Dendritic cell treated with granulocyte-macrophage colony-stimulating factor and Interleukin-4, amounts not matched to agents 40 ng/mL and 50 ng/mL, for 4 days (primary cell): ENCODE results near the gene GPR108.

Experiments
- H3K27ac Mint-ChIP-seq: one replicate; pipeline ENCODE4 v1.8.0; 2022; ENCODE audit warnings: mild to moderate bottlenecking, mixed read lengths
- H3K27me3 Mint-ChIP-seq: one replicate; pipeline ENCODE4 v1.8.0; 2022; ENCODE audit warnings: mild to moderate bottlenecking, mixed read lengths
- H3K36me3 Mint-ChIP-seq: one replicate; pipeline ENCODE4 v1.8.0; 2022; ENCODE audit warnings: low read depth, mixed read lengths
- H3K4me1 Mint-ChIP-seq: one replicate; pipeline ENCODE4 v1.8.0; 2022; ENCODE audit warnings: low read depth, mixed read lengths
- H3K4me3 Mint-ChIP-seq: one replicate; pipeline ENCODE4 v1.8.0; 2022; ENCODE audit warnings: mild to moderate bottlenecking, moderate library complexity, mixed read lengths
- H3K9me3 Mint-ChIP-seq: one replicate; pipeline ENCODE4 v1.8.0; 2022; ENCODE audit warnings: mixed read lengths
- intact Hi-C: fragments of 100-400 bp; cut with micrococcal nuclease; formaldehyde crosslinking; loops from one replicate; pipeline ENCODE4 v1.15.0; 2022

Gene GPR108

DNA sequence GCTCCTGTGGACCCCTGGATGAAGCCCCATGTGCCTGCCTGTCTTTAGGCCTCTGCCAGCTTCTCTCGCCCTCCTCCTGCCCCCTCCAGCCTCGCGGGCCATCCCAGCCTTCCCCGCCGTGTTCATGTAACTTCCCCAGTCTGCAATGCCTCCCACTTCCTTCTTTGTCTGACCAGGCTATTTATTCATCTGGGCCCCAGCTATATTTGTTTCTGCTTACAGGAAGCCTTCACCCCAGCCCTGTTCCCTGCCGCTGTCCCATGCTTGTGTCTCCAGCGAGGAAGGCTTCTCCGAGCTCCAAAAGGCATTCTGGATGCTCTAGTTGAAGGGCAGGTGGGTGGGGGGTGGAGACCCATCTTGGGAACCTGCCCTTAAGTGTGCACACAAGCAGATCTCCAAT is 9.0 kb downstream of the GPR108 start:
- H3K36me3 Mint-ChIP-seq = peaks cover 41% of the 10 kb centered on the region
- H3K4me3 Mint-ChIP-seq = peak overlapping the region; percentile 46
- peaks cover 56% of the 10 kb centered on the region for H3K4me1 Mint-ChIP-seq
- intact Hi-C loops = loop anchor here (10.0 kb wide), 1 partner anchor 54 kb away; the partner anchor contains the start of gene TNFSF14
- H3K27me3 Mint-ChIP-seq = peaks cover 7% of the 10 kb centered on the region
- peak overlapping the region; percentile 80 for H3K27ac Mint-ChIP-seq
- H3K9me3 Mint-ChIP-seq = no peaks in the 10 kb centered on the region

DNA sequence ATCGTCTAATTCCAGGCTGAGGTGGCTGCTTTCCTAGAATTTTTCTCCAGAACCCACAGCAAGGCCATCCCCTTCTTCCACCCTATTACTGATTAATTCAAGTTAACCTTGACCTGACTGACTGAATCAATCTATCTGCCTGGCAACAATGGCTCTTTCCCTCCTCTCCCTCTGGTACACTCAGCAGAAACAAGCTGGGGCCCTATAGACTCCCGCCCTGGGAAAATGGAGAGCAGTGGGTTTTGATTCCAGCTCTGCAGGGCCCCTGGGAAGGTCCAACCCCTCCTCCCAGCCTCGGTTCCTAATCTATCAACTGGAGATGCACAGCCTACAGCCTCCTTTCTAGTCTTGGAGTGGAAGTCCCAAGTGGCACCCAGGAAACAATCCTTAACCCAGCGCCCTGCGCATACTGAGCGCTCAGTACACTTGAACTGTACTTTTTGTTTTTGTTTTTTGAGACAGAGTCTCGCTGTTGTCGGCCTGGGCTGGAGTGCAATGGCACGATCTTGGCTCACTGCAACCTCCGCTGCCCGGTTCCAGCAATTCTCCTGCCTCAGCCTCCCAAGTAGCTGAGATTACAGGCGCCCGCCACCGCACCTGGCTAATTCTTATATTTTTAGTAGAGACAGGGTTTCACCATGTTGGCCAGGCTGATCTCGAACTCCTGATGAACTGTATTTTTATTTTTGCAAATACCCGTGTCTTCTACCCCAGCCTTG is 11.7 kb downstream of the GPR108 start:
- H3K4me3 Mint-ChIP-seq = no peak overlapping the region
- intact Hi-C loops = loop anchor here (10.0 kb wide), 1 partner anchor 51 kb away; the partner anchor contains the start of gene TNFSF14
- peaks cover 69% of the 10 kb centered on the region for H3K4me1 Mint-ChIP-seq
- peaks cover 15% of the 10 kb centered on the region for H3K36me3 Mint-ChIP-seq
- H3K27ac Mint-ChIP-seq = peak overlapping the region; percentile 32
- H3K9me3 Mint-ChIP-seq = no peaks in the 10 kb centered on the region
- peaks cover 9% of the 10 kb centered on the region for H3K27me3 Mint-ChIP-seq

DNA sequence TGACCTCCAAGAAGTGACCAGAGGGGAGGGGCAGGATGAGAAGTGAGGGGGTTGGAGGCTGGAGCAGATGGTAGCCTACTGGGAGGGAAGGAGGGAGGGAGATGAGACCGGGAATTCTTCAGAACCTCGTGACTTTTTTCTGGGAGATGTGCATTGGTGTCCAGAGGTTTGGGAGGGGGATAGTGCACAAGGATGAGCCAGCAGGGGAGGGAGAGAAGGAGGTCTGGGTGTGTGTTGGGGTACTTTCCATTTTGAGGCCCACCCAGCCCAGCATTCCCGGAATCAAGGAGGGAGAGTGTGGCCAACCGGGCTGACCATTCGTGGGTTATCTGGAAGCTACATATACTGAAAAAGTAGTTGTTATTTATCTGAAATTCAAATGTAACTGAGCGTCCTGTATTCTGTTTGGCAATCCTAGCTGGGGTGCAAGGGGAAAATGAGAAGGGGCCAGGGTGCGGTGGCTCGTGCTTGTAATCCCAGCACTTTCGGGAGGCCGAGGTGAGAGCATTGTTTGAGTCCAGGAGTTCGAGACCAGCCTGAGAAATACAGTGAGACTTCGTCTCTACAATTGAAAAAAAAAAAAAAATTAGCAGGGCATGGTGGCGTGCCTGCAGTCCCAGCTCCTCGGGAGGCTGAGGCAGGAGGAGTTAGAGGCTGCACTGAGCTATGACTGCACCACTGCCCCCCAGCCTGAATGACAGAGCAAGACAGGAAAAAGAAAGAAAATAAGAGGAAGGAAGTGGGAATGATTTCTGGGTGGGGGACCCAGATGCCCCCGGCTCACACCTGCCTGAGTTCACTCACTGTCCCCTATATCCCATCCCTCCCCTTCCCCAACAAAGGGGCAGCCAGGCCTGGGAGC is 12.5 kb downstream of the GPR108 start:
- Mint-ChIP-seq H3K27ac (peak overlapping the region; percentile 54), H3K4me3 (no peak overlapping the region), H3K9me3 (no peaks in the 10 kb centered on the region), H3K4me1 (peaks cover 72% of the 10 kb centered on the region), H3K27me3 (peaks cover 9% of the 10 kb centered on the region), H3K36me3 (peaks cover 7% of the 10 kb centered on the region)
- intact Hi-C loops = loop anchor here (10.0 kb wide), 1 partner anchor 50 kb away; the partner anchor contains the start of gene TNFSF14

DNA sequence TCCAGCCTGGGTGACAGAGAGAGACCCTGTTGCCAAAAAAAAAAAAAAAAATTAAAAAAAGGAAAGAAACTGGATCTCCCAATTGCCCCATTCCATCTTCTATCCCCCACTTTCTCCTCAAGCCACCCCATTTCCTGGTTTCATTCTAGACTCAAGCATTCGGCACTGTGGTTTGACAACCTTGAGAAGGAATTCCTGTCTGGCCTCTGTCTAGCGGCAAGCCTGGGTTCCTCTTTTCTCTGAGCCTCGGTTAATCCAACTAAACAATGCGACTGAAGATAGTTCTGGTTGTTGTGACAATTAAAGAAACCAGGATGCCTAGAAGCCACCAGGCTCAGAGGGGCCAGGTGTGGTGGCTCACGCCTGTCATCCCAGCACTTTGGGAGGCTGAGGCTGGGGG is 13.6 kb downstream of the GPR108 start:
- Mint-ChIP-seq H3K9me3 (no peaks in the 10 kb centered on the region), H3K27me3 (peaks cover 9% of the 10 kb centered on the region), H3K36me3 (no peaks in the 10 kb centered on the region), H3K4me3 (no peak overlapping the region), H3K27ac (peak overlapping the region; percentile 54), H3K4me1 (peaks cover 72% of the 10 kb centered on the region)
- intact Hi-C loops = loop anchor here (10.0 kb wide), 1 partner anchor 49 kb away; the partner anchor contains the start of gene TNFSF14

DNA sequence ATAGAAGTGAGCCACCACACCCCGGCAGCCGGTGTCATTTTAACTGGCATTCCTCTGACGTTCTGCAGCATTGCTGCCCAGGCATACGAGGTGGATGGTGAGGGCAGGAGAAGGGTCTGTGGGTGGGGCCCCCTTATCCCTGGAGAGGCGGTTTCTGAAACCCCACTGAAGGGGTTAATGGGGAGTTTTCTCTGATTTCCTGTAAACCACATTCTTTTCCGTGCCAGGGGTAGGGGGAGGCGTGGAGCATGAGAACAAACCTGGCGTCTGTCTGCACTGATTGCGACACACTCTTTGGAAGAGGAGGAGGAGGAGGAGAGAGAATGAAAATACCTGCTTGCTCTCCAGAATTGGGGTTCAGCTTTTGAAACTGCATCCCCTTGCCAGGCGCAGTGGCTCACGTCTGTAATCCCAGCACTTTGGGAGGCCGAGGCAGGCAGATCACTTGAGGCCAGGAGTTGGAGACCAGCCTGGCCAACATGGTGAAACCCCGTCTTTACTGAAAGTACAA is 14.2 kb downstream of the GPR108 start:
- H3K4me1 Mint-ChIP-seq = peaks cover 66% of the 10 kb centered on the region
- H3K27ac Mint-ChIP-seq = peak overlapping the region; percentile 26
- peaks cover 9% of the 10 kb centered on the region for H3K27me3 Mint-ChIP-seq
- H3K4me3 Mint-ChIP-seq = no peak overlapping the region
- intact Hi-C loops = loop anchor here (10.0 kb wide), 1 partner anchor 48 kb away; the partner anchor contains the start of gene TNFSF14
- no peaks in the 10 kb centered on the region for H3K9me3 Mint-ChIP-seq
- H3K36me3 Mint-ChIP-seq = no peaks in the 10 kb centered on the region

DNA sequence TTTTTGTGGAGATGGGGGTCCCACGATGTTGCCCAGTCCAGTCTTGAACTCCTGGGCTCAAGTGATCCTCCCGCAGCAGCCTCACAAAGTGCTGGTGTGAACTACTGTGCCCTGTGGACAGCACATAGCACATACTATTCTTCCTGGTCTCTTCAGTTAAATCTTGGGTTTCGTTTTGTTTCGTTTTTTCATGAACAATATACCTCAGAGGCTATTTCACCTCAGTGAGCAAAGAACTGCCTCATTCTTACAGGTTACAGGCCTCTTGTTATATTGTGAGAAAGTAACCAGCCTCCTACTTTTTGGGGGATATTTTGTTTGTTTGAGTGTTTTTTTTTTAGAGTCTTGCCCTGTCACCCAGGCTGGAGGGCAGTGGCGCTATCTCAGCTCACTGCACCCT is 15.6 kb downstream of the GPR108 start:
- peaks cover 65% of the 10 kb centered on the region for H3K4me1 Mint-ChIP-seq
- intact Hi-C loops = loop anchor here (10.0 kb wide), 1 partner anchor 47 kb away; the partner anchor contains the start of gene TNFSF14
- peaks cover 17% of the 10 kb centered on the region for H3K27me3 Mint-ChIP-seq
- H3K27ac Mint-ChIP-seq = no peak overlapping the region
- H3K4me3 Mint-ChIP-seq = no peak overlapping the region
- H3K36me3 Mint-ChIP-seq = no peaks in the 10 kb centered on the region
- H3K9me3 Mint-ChIP-seq = no peaks in the 10 kb centered on the region

DNA sequence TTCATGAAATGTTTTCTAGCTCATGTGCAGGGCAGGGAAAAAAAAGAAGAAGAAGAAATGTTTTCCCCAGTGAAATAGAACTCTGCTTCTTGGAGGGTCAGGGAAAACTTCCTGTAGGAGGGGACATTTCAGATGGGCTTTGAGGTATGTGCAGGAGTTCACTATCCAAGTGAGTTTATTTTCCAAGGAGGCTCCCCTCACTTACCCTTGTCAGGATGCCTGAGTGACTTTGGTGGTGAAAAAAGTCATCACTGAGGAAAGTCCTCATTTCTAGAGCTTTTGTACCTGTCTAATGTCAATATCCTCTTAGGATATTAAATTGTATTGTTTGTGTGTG is 16.3 kb downstream of the GPR108 start:
- no peaks in the 10 kb centered on the region for H3K9me3 Mint-ChIP-seq

DNA sequence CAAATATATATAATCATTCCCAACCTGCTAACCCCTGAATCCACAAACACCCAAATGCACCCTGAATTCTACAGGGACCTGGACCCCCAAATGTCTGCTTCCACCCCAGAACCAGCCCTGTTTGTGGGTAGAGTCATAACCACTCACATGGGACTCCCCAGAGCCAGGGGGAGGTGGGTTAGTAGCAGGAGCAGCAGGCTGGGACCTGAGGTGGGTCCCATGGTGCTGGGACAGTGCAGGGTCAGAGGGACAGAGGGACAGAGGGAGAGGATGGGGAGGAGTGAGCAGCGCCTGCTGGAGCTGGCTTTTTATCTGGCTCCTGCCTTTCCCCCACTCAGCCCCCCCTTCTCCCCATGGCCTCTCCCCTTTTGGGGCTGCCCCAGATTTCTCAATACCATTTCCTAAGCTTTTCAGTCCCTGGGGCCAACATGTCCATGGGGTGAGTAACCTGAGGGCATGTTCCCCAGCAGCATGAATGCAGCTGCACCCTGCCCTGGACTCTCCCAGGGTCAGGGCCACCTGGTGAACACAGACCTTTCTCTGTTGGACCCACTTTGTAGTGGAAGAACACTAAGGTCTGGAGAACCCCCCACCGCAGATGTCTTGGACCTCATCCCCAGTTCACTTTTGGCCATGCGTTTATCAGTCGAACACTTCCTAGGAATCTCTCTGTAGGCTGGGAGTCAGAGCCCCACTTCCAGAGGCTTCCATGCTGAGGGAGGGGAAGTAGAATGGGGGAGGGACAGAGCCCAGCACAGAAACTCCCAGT is 16.8 kb downstream of the GPR108 start, which contains the start of gene C3:
TSS of gene C3 (minus strand) at position 282 of the 769 bp plus-strand sequence. CDS start at position 221, 61 bp downstream.
- intact Hi-C loops = loop anchor here (10.0 kb wide), 1 partner anchor 46 kb away; the partner anchor contains the start of gene TNFSF14
- H3K36me3 Mint-ChIP-seq = no peaks in the 10 kb centered on the region
- peak within 1 kb of the TSS; percentile 36 for H3K27ac Mint-ChIP-seq
- H3K4me1 Mint-ChIP-seq = peaks cover 63% of the 10 kb centered on the region
- H3K27me3 Mint-ChIP-seq = peaks cover 23% of the 10 kb centered on the region
- no peaks in the 10 kb centered on the region for H3K9me3 Mint-ChIP-seq
- no peak within 1 kb of the TSS for H3K4me3 Mint-ChIP-seq

More for the DNA sequence above, 16.3 kb downstream of the GPR108 start:
- Mint-ChIP-seq H3K27ac (peak overlapping the region; percentile 36), H3K4me1 (peaks cover 65% of the 10 kb centered on the region), H3K36me3 (no peaks in the 10 kb centered on the region), H3K4me3 (no peak overlapping the region), H3K27me3 (peaks cover 23% of the 10 kb centered on the region)
- intact Hi-C loops = loop anchor here (10.0 kb wide), 1 partner anchor 46 kb away; the partner anchor contains the start of gene TNFSF14

DNA sequence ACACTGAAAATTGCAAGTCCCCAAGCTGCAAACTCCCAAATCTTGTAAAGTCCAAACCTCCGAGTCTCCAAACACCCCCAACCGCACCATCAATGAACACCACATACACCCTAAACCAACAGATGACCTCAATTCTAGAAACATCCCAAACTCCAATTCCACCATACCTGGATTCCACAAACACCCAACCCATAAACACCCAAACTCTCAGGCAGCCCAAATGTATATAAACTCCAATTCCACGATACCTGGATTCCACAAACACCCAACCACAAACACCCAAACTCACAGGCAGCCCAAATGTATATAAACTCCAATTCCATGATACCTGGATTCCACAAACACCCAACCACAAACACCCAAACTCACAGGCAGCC is 17.4 kb downstream of the GPR108 start:
- H3K27me3 Mint-ChIP-seq = peaks cover 20% of the 10 kb centered on the region
- H3K9me3 Mint-ChIP-seq = no peaks in the 10 kb centered on the region
- intact Hi-C loops = loop anchor here (10.0 kb wide), 2 partner anchors 45 to 85 kb away; partner anchors contain the start of gene TNFSF14
- H3K4me1 Mint-ChIP-seq = peaks cover 57% of the 10 kb centered on the region
- peak overlapping the region; percentile 36 for H3K27ac Mint-ChIP-seq
- H3K4me3 Mint-ChIP-seq = no peak overlapping the region
- no peaks in the 10 kb centered on the region for H3K36me3 Mint-ChIP-seq

DNA sequence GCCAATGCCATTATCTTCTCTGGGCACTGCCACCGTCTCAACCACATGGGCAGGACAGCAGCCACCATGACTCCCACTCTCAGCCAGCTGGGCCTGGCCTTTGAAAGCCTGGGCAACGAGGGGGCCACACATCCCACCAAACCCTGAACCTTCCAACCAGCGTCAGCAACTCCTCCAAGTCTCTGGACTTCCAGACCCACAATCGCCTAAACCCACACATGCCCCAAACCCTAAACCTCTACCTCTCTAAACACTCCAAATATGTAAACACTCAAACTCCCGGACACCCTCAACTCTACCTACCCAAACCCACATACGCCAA is 17.9 kb downstream of the GPR108 start:
- peaks cover 53% of the 10 kb centered on the region for H3K4me1 Mint-ChIP-seq
- H3K27me3 Mint-ChIP-seq = peaks cover 22% of the 10 kb centered on the region
- intact Hi-C loops = loop anchor here (10.0 kb wide), 1 partner anchor 85 kb away; no protein-coding TSS in a partner anchor
- H3K36me3 Mint-ChIP-seq = no peaks in the 10 kb centered on the region
- no peaks in the 10 kb centered on the region for H3K9me3 Mint-ChIP-seq
- no peak overlapping the region for H3K4me3 Mint-ChIP-seq
- H3K27ac Mint-ChIP-seq = peak overlapping the region; percentile 3

DNA sequence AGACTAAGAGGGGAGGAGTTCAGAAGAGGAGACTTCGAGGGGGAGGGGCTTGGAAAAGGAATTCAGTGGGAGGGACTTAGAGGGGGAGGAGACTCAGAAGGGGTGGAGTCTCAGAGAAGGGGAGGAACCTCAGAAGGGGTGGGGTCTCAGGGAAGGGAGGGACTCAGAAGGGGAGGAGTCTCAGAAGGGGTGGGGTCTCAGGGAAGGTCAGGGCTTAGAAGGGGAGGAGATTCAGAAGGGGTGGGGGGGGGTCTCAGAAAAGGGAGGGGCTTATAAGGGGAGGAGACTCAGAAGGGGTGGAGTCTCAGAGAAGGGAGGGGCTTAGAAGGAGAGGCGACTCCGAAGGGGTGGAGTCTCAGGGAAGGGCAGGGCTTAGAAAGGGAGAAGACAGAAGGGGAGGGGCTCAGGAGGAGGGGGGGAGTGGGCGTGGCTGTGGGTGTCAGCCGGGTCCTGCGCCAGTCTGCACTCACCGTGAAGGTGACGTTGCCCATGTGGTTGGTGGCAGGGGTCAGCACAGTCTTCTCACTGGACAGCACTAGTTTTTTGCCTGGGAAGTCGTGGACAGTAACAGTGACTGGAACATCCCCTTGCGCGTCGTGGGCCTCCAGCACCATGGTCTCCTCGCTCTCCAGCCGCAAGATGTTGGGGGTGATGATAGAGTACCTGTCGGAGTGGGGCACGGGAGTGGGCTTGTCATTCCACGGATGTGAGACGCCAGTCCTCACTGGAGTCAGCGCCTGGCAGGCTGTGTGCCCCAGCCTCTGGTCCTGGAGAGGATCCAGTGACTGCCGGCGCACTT is 18.4 kb downstream of the GPR108 start:
- intact Hi-C loops = loop anchor here (10.0 kb wide), 1 partner anchor 84 kb away; no protein-coding TSS in a partner anchor
- H3K4me3 Mint-ChIP-seq = no peak overlapping the region
- H3K9me3 Mint-ChIP-seq = no peaks in the 10 kb centered on the region
- H3K36me3 Mint-ChIP-seq = no peaks in the 10 kb centered on the region
- peaks cover 47% of the 10 kb centered on the region for H3K4me1 Mint-ChIP-seq
- H3K27ac Mint-ChIP-seq = peak overlapping the region; percentile 3
- peaks cover 26% of the 10 kb centered on the region for H3K27me3 Mint-ChIP-seq

DNA sequence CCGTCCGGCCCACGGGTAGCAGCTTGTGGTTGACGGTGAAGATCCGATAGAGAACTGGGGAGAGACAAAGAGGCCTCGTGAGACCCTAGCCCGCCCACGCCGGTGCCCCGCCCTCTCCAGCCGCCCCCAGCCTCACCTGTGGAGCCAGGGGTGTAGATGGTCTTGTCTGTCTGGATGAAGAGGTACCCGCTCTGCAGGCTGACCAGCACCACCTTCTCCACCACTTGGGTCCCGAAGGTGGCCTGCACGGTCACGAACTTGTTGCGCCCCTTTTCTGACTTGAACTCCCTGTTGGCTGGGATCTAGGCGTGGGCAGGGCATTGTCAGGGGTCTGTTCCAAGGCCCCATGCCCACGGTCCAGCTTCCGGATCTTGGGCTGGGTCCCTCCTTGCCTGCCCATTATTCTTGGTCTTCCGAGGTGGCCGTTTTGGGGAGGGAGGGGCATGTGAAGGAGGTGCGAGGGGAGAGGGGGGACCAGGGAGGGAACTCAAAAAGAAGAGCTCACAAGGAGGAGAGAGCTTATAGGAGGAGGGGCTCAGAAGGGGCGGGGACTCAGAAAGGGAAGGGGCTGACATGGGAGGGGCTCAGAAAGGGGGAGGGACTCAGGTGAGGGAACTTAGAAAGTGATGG is 19.2 kb downstream of the GPR108 start:
- no peak overlapping the region for H3K27ac Mint-ChIP-seq
- H3K9me3 Mint-ChIP-seq = no peaks in the 10 kb centered on the region
- H3K27me3 Mint-ChIP-seq = peaks cover 26% of the 10 kb centered on the region
- no peaks in the 10 kb centered on the region for H3K36me3 Mint-ChIP-seq
- H3K4me1 Mint-ChIP-seq = peaks cover 40% of the 10 kb centered on the region
- H3K4me3 Mint-ChIP-seq = no peak overlapping the region
- intact Hi-C loops = loop anchor here (10.0 kb wide), 1 partner anchor 83 kb away; no protein-coding TSS in a partner anchor
